ENCODE data around the gene CAMK1D. TPM values are rescaled to one million over a fixed set of nuclear protein-coding genes. Genes with fewer than 3 reads are reported as not detected.

The CAMK1D gene
- total and polyA plus RNA-seq, 2 of the 4 experiments (the other 2 are of a cell fraction): 5.0 to 5.3 TPM

DNA sequence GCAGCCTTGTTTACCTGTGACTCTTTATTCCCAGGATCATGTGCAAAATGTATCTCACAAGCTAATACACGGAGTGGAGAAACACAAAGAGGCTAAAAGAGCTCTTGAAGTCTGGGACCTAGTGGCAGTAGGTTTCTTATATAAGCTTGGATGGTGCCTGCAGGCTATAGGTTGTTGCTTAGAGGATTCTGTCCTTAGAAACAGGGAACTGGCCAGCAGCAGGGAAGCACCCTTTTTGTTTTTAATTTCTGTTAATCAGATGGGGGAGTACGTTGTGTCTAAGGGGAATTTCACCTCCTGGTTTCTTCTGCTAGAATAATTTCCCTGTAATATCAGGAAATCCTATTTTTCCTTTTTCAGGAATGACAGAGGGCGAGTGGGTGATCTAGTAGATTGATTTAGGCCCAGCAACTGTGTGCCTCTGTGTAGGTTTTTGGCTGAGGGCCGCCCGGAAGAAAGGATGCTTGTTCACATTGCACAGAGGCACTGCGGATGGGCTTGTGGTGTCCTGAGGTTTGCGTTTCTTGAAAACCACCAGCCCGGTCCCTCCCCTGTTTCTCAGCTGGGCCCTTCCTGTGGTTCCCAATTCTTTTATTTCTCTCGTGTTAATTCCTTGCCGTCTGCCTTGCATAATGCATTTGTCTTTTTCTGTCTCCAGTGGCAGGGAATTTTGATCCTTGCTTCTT lies 158.0 kb downstream of the CAMK1D start:
- H3K9me3 ChIP-seq (ENCODE audit: control insufficient read depth, insufficient read depth, low read length): peaks cover 2% of the 10 kb centered on the region; the same call in 1 of the 2 replicates
- H2AK5ac ChIP-seq (ENCODE audit: low read depth, low read length): no peak overlapping the region
- no peaks in the 10 kb centered on the region; the same call in 1 of the 2 replicates for H3K27me3 ChIP-seq (ENCODE audit: control insufficient read depth, insufficient read depth, low read length)
- no peak overlapping the region for H4K91ac ChIP-seq (ENCODE audit: insufficient read depth, low read depth, low read length)
- H3K4me3 ChIP-seq (ENCODE audit: insufficient read depth, low read depth, low read length): no peak overlapping the region
- no peak overlapping the region for H3K4ac ChIP-seq (ENCODE audit: low read depth, low read length)
- no peaks in the 10 kb centered on the region for H4K20me1 ChIP-seq (ENCODE audit: insufficient read depth, low read length)
- no peak overlapping the region for H4K8ac ChIP-seq (ENCODE audit: low read depth in 2 of 2, low read length in 2 of 2)
- dilution Hi-C loops (cut with HindIII; ENCODE audit: low sequenced_read_pairs, unreplicated experiment): no loop called here
- in situ Hi-C loops (cut with MboI; ENCODE audit: low sequenced_read_pairs): no loop called here
- H2AK9ac ChIP-seq (replicated peaks; ENCODE audit: low read depth, low read length, poor library complexity): no peak overlapping the region
- no peak overlapping the region for H2BK120ac ChIP-seq (ENCODE audit: low read depth, low read length)
- no peaks in the 10 kb centered on the region for H3K36me3 ChIP-seq (ENCODE audit: control insufficient read depth, insufficient read depth, low read length)
- no peak overlapping the region for H3K27ac ChIP-seq (ENCODE audit: insufficient read depth, low read length)
- intact Hi-C loops (cut with micrococcal nuclease): no loop called here
- no peak overlapping the region for H4K5ac ChIP-seq (ENCODE audit: low read depth, low read length)
- H2BK5ac ChIP-seq (ENCODE audit: low read depth, low read length, poor library complexity, severe bottlenecking): no peak overlapping the region
- H2BK15ac ChIP-seq (ENCODE audit: low read depth, low read length): no peak overlapping the region
- no peak for ATAC-seq (ENCODE audit: low read depth)
- no peaks in the 10 kb centered on the region for H3K4me1 ChIP-seq (ENCODE audit: control insufficient read depth, insufficient read depth, low read length)
- no TSS peak for BruUV-seq (replicated peaks)
- H3K4me2 ChIP-seq (ENCODE audit: low read depth, low read length): no peak overlapping the region
- CTCF ChIA-PET: no interaction called here
- POLR2A ChIA-PET (ENCODE audit: unreplicated experiment): interaction anchor here (0.6 kb wide), 1 partner anchor 55 kb away, joined by 3 read pairs; no protein-coding TSS in a partner anchor
- no peak overlapping the region for H2BK20ac ChIP-seq (ENCODE audit: low read depth, low read length)
- no peaks in the 10 kb centered on the region for H3K79me1 ChIP-seq (ENCODE audit: low read depth in 1 of 2, low read length in 2 of 2)
- no peak overlapping the region for H3K14ac ChIP-seq (replicated peaks; ENCODE audit: low read depth, low read length)
- H3K18ac ChIP-seq (ENCODE audit: low read depth, low read length): no peak overlapping the region
- no peak overlapping the region for H3K9ac ChIP-seq (ENCODE audit: low read depth, low read length)
- no peak overlapping the region for H2AFZ ChIP-seq (replicated peaks; ENCODE audit: low read length, poor library complexity)
- TF ChIP-seq RFX5 (IDR thresholded peaks at IDR 0.05; ENCODE audit: low read depth, low read length): no peak
- TF ChIP-seq MAFK (IDR thresholded peaks at IDR 0.05; ENCODE audit: low read depth, low read length): no peak
- no peak for TF ChIP-seq MXI1 (IDR thresholded peaks at IDR 0.05; ENCODE audit: borderline replicate concordance, low read depth, low read length)
- TF ChIP-seq, protein P1, sequence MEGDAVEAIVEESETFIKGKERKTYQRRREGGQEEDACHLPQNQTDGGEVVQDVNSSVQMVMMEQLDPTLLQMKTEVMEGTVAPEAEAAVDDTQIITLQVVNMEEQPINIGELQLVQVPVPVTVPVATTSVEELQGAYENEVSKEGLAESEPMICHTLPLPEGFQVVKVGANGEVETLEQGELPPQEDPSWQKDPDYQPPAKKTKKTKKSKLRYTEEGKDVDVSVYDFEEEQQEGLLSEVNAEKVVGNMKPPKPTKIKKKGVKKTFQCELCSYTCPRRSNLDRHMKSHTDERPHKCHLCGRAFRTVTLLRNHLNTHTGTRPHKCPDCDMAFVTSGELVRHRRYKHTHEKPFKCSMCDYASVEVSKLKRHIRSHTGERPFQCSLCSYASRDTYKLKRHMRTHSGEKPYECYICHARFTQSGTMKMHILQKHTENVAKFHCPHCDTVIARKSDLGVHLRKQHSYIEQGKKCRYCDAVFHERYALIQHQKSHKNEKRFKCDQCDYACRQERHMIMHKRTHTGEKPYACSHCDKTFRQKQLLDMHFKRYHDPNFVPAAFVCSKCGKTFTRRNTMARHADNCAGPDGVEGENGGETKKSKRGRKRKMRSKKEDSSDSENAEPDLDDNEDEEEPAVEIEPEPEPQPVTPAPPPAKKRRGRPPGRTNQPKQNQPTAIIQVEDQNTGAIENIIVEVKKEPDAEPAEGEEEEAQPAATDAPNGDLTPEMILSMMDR (conservative IDR thresholded peaks at IDR 0.05; ENCODE audit: low read depth, low read length): no peak
- TF ChIP-seq BHLHE40 (IDR thresholded peaks at IDR 0.05; ENCODE audit: low read depth, low read length): no peak
- no peak for TF ChIP-seq FOS (IDR thresholded peaks at IDR 0.05; ENCODE audit: low read depth, low read length)
- TF ChIP-seq CHD1 (IDR thresholded peaks at IDR 0.05; ENCODE audit: low read depth, low read length): no peak
- TF ChIP-seq, protein P2, sequence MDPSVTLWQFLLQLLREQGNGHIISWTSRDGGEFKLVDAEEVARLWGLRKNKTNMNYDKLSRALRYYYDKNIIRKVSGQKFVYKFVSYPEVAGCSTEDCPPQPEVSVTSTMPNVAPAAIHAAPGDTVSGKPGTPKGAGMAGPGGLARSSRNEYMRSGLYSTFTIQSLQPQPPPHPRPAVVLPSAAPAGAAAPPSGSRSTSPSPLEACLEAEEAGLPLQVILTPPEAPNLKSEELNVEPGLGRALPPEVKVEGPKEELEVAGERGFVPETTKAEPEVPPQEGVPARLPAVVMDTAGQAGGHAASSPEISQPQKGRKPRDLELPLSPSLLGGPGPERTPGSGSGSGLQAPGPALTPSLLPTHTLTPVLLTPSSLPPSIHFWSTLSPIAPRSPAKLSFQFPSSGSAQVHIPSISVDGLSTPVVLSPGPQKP (IDR thresholded peaks at IDR 0.05; ENCODE audit: borderline replicate concordance, low read depth, low read length): no peak
- no peak for TF ChIP-seq MAZ (IDR thresholded peaks at IDR 0.05; ENCODE audit: borderline replicate concordance, low read depth, low read length)
- no peak for TF ChIP-seq SMC3 (IDR thresholded peaks at IDR 0.05; ENCODE audit: low read depth, low read length)
- TF ChIP-seq RAD21 (IDR thresholded peaks at IDR 0.05; ENCODE audit: low read length): no peak
- TF ChIP-seq RCOR1 (IDR thresholded peaks at IDR 0.05; ENCODE audit: insufficient replicate concordance, low read length): no peak
- TF ChIP-seq, protein P3, sequence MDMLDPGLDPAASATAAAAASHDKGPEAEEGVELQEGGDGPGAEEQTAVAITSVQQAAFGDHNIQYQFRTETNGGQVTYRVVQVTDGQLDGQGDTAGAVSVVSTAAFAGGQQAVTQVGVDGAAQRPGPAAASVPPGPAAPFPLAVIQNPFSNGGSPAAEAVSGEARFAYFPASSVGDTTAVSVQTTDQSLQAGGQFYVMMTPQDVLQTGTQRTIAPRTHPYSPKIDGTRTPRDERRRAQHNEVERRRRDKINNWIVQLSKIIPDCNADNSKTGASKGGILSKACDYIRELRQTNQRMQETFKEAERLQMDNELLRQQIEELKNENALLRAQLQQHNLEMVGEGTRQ (IDR thresholded peaks at IDR 0.05; ENCODE audit: low read depth, low read length): no peak
- no peak for TF ChIP-seq NFE2L2 (IDR thresholded peaks at IDR 0.05; ENCODE audit: low read depth, low read length)
- DNase-seq: no peak
- WGBS, 2 experiments (ENCODE audit: extremely low coverage in 2 of 2, insufficient read length in 1 of 2): 83% methylated on average over 6 of the region's 10 CpGs; no CpG with 5 or more reads in 1 of the 2 experiments
- no peaks in the 10 kb centered on the region for H3K9me1 ChIP-seq (ENCODE audit: insufficient read depth, low read length)
- H3K23ac ChIP-seq (ENCODE audit: low read depth, low read length): no peak overlapping the region
- H3K56ac ChIP-seq (ENCODE audit: extremely low read depth, insufficient read depth, low read length): no peak overlapping the region

All from IMR-90 (cell line).